NB4 (cell line): Measurements from ENCODE around the gene CAMK2D.

Experiments used
- DNase-seq: peaks from one replicate; pipeline ENCODE4 v3.0.0; 2010; ENCODE audit warnings: low read depth
- H3K4me3 ChIP-seq: one replicate; pipeline ENCODE4 v1.5.1; 2011; ENCODE audit warnings: mild to moderate bottlenecking, low read depth, low read length, moderate library complexity
- CTCF ChIP-seq: IDR thresholded peaks from one replicate; pipeline ENCODE4 v1.5.1; 2012; ENCODE audit warnings: low read depth, low read length
- MAX ChIP-seq: IDR thresholded peaks from 2 replicates; pipeline ENCODE4 v1.6.1; 2011; ENCODE audit warnings: low read depth, low read length
- MYC ChIP-seq: IDR thresholded peaks from 2 replicates; pipeline ENCODE4 v1.6.1; 2011; ENCODE audit warnings: low read depth, low read length
- POLR2A ChIP-seq: IDR thresholded peaks from 2 replicates; pipeline ENCODE4 v1.6.1; 2011; ENCODE audit warnings: mild to moderate bottlenecking; ENCODE audit not compliant: insufficient read length; ENCODE audit errors: extremely low read depth

Gene CAMK2D

GRCh38 chr4:113537628-113538027 lies 223.9 kb downstream of the CAMK2D start:
- TF ChIP-seq MAX (no peak), POLR2A (no peak), MYC (no peak), CTCF (no peak)
- DNase-seq: no peak
- H3K4me3 ChIP-seq: no peak overlapping the region

- H3K4me3 ChIP-seq: no peak overlapping the region
- TF ChIP-seq CTCF (no peak), MAX (no peak), MYC (no peak), POLR2A (no peak)
- DNase-seq: no peak
Measured at GRCh38 chr4:113537203-113537602, 224.3 kb downstream of the CAMK2D start.

GRCh38 chr4:113534711-113535110 lies 226.8 kb downstream of the CAMK2D start:
- TF ChIP-seq CTCF: no peak
- no peak for TF ChIP-seq POLR2A
- TF ChIP-seq MAX: no peak
- TF ChIP-seq MYC: no peak
- no peak overlapping the region for H3K4me3 ChIP-seq
- no peak for DNase-seq

- DNase-seq: no peak
- H3K4me3 ChIP-seq: no peak overlapping the region
- TF ChIP-seq CTCF (no peak), MAX (no peak), MYC (no peak), POLR2A (no peak)
Measured at GRCh38 chr4:113531572-113531971, 230.0 kb downstream of the CAMK2D start.

GRCh38 chr4:113528395-113528794 lies 233.1 kb downstream of the CAMK2D start:
- no peak overlapping the region for H3K4me3 ChIP-seq
- TF ChIP-seq CTCF (no peak), POLR2A (no peak), MAX (no peak), MYC (no peak)
- no peak for DNase-seq

- TF ChIP-seq POLR2A (no peak), MYC (no peak), CTCF (no peak), MAX (no peak)
- H3K4me3 ChIP-seq: no peak overlapping the region
- DNase-seq: no peak
Measured at GRCh38 chr4:113525521-113525920, 236.0 kb downstream of the CAMK2D start.
